A549 (cell line): Measurements from ENCODE around the gene ATP6V1F.

Experiments
- CBX2 ChIP-seq: fragments of 200-600 bp; sonication (generic); IDR thresholded peaks from 2 replicates; pipeline ENCODE4 v1.6.1; 2016; ENCODE audit warnings: low read depth, mild to moderate bottlenecking, borderline replicate concordance
- CEBPB ChIP-seq, 2 experiments: fragments of >200 bp in 1 of 2; sonication (Bioruptor Twin) in 1 of 2; formaldehyde crosslinking in 1 of 2; IDR thresholded peaks; 2 replicates each; pipeline ENCODE4 v1.6.1; 2012 to 2016
- CHD2 ChIP-seq: fragments of 150-350 bp; IDR thresholded peaks from 2 replicates; pipeline ENCODE4 v1.6.1; 2014; ENCODE audit warnings: low read length; ENCODE audit not compliant: partially characterized antibody
- FOSL2 ChIP-seq, 2 experiments: fragments of 450-650 bp in 1 of 2; fragments of >200 bp in 1 of 2; sonication (Bioruptor Twin) in 1 of 2; formaldehyde crosslinking; IDR thresholded peaks; 2 replicates each; pipeline versions ENCODE4 v1.5.0 to v1.6.1; 2016 to 2020; ENCODE audit warnings: mild to moderate bottlenecking in 1 of 2, moderate library complexity in 1 of 2
- GATA3 ChIP-seq: IDR thresholded peaks from 2 replicates; pipeline ENCODE4 v1.6.1; 2012; ENCODE audit warnings: borderline replicate concordance
- HDAC2 ChIP-seq: fragments of 200-600 bp; sonication (generic); IDR thresholded peaks from 2 replicates; pipeline ENCODE4 v1.6.1; 2016
- HOXA7 ChIP-seq: fragments of 250-450 bp; sonication (Bioruptor Pico); IDR thresholded peaks from 2 replicates; pipeline ENCODE4 v1.5.0; 2020; ENCODE audit warnings: mild to moderate bottlenecking, moderate library complexity
- NFE2L2 ChIP-seq: fragments of 150-350 bp; conservative IDR thresholded peaks from 2 replicates; pipeline ENCODE4 v1.6.1; 2014; ENCODE audit warnings: low read length
- POLR2A ChIP-seq: IDR thresholded peaks from 2 replicates; pipeline ENCODE4 v1.6.1; 2012; ENCODE audit warnings: mild to moderate bottlenecking, low read length
- POLR2AphosphoS2 ChIP-seq: conservative IDR thresholded peaks from 2 replicates; pipeline ENCODE4 v1.6.1; 2012; ENCODE audit warnings: low read length, improper control_type of control experiment, inconsistent platforms
- RAD21 ChIP-seq, 2 experiments: fragments of >200 bp in 1 of 2; sonication (Bioruptor Twin) in 1 of 2; formaldehyde crosslinking in 1 of 2; IDR thresholded peaks in 1 of 2; conservative IDR thresholded peaks in 1 of 2; 2 replicates in 1 of 2; 3 replicates in 1 of 2; pipeline ENCODE4 v1.6.1; 2012 to 2018; ENCODE audit warnings: inconsistent platforms in 1 of 2
- TF ChIP-seq, protein P1 (sequence below): fragments of 450-650 bp; IDR thresholded peaks from 2 replicates; pipeline ENCODE4 v1.6.1; 2014; ENCODE audit warnings: antibody characterized with exemption
- TF ChIP-seq, protein P2 (sequence below): fragments of >200 bp; sonication (Bioruptor Twin); formaldehyde crosslinking; IDR thresholded peaks from 3 replicates; pipeline ENCODE4 v1.5.1; 2016
- TF ChIP-seq, protein P3 (sequence below): fragments of 150-350 bp; IDR thresholded peaks from 2 replicates; pipeline ENCODE4 v1.6.1; 2014; ENCODE audit warnings: low read depth, mild to moderate bottlenecking, low read length

DNA sequence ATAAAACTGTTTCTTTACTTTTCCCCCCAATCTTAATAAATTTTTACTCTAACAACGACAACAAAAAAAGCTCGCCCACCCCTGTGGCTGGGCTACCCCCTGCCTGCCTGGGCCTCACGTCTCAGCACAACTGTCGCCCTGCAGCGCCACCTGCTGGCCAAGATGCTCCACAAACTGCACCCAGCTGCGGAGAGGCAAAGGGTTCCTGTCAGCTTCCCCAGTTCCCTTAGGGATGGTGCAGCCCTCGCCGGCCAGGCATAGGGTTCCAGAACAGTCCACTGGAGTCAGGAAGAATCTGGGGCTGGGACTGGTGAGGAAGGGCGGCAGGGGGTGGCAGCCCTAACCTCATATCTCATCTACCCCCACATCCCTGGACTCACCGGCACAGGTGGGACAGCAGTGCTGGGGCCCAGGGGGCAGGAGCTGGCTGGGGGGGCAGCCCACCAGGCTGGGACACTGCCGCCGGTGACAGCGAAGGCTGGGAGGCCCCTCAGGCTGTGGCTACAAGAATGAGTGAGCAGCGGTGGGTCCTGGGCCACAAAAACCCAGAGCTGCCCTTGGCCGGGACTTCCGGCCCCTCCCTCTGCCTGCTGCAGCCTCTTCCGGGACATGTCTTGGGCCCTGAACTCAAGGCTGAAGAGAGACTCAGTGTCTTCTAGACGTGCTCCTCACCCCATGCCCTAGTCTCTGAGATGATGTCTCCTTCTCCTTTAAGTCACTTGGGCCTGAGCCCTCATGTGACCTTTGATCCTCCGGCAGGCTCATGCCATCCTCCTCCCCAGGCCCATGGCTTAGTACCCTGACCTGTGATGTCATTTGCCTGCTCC, 21.2 kb downstream of the ATP6V1F start:
- TF ChIP-seq HDAC2 (no peak), POLR2AphosphoS2 (no peak), NFE2L2 (no peak), POLR2A (no peak), CEBPB (IDR thresholded peaks at IDR 0.05) (no peak), CBX2 (no peak), RAD21 (conservative IDR thresholded peaks at IDR 0.05 in 1 of 2, IDR thresholded peaks at IDR 0.05 in 1 of 2) (peak; percentile 76 to 78), HOXA7 (CRISPR knock-in tag) (no peak), FOSL2 (IDR thresholded peaks at IDR 0.05) (no peak), FOSL2 (CRISPR knock-in tag; IDR thresholded peaks at IDR 0.05) (no peak), CHD2 (no peak), GATA3 (no peak)
- TF ChIP-seq, protein P1, sequence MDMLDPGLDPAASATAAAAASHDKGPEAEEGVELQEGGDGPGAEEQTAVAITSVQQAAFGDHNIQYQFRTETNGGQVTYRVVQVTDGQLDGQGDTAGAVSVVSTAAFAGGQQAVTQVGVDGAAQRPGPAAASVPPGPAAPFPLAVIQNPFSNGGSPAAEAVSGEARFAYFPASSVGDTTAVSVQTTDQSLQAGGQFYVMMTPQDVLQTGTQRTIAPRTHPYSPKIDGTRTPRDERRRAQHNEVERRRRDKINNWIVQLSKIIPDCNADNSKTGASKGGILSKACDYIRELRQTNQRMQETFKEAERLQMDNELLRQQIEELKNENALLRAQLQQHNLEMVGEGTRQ: no peak
- TF ChIP-seq, protein P2, sequence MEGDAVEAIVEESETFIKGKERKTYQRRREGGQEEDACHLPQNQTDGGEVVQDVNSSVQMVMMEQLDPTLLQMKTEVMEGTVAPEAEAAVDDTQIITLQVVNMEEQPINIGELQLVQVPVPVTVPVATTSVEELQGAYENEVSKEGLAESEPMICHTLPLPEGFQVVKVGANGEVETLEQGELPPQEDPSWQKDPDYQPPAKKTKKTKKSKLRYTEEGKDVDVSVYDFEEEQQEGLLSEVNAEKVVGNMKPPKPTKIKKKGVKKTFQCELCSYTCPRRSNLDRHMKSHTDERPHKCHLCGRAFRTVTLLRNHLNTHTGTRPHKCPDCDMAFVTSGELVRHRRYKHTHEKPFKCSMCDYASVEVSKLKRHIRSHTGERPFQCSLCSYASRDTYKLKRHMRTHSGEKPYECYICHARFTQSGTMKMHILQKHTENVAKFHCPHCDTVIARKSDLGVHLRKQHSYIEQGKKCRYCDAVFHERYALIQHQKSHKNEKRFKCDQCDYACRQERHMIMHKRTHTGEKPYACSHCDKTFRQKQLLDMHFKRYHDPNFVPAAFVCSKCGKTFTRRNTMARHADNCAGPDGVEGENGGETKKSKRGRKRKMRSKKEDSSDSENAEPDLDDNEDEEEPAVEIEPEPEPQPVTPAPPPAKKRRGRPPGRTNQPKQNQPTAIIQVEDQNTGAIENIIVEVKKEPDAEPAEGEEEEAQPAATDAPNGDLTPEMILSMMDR: peak; percentile 91
- TF ChIP-seq, protein P3, sequence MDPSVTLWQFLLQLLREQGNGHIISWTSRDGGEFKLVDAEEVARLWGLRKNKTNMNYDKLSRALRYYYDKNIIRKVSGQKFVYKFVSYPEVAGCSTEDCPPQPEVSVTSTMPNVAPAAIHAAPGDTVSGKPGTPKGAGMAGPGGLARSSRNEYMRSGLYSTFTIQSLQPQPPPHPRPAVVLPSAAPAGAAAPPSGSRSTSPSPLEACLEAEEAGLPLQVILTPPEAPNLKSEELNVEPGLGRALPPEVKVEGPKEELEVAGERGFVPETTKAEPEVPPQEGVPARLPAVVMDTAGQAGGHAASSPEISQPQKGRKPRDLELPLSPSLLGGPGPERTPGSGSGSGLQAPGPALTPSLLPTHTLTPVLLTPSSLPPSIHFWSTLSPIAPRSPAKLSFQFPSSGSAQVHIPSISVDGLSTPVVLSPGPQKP: no peak
